ENCODE data around the gene SLC25A43.

DNA sequence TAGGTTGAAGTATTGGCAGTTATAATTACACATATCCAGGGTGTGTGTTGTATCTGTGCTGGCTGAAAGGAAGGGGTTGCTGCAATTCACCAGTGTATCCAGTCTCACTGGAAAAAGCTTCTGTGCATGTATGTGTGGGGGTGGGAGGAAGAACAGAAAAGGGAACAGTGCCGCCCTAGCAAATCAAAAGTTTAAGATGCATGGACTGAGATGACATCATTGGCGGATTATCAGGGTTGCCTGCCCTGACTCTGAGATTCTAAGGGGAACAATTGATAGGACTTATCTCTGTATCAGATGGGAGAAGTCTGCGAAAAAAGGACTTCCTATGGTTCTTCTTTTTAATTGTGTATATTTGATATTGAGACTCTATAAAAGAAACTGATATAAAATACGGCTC lies 3.5 kb downstream of the SLC25A43 start:
- TF ChIP-seq GABPA (IDR thresholded peaks at IDR 0.05; ENCODE audit: low read depth) (no peak), POLR2AphosphoS5 (IDR thresholded peaks at IDR 0.05; ENCODE audit: low read depth) (no peak)
- TF ChIP-seq, protein P1, sequence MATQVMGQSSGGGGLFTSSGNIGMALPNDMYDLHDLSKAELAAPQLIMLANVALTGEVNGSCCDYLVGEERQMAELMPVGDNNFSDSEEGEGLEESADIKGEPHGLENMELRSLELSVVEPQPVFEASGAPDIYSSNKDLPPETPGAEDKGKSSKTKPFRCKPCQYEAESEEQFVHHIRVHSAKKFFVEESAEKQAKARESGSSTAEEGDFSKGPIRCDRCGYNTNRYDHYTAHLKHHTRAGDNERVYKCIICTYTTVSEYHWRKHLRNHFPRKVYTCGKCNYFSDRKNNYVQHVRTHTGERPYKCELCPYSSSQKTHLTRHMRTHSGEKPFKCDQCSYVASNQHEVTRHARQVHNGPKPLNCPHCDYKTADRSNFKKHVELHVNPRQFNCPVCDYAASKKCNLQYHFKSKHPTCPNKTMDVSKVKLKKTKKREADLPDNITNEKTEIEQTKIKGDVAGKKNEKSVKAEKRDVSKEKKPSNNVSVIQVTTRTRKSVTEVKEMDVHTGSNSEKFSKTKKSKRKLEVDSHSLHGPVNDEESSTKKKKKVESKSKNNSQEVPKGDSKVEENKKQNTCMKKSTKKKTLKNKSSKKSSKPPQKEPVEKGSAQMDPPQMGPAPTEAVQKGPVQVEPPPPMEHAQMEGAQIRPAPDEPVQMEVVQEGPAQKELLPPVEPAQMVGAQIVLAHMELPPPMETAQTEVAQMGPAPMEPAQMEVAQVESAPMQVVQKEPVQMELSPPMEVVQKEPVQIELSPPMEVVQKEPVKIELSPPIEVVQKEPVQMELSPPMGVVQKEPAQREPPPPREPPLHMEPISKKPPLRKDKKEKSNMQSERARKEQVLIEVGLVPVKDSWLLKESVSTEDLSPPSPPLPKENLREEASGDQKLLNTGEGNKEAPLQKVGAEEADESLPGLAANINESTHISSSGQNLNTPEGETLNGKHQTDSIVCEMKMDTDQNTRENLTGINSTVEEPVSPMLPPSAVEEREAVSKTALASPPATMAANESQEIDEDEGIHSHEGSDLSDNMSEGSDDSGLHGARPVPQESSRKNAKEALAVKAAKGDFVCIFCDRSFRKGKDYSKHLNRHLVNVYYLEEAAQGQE (IDR thresholded peaks at IDR 0.05; ENCODE audit: insufficient replicate concordance, low read depth) = no peak
- TF ChIP-seq, protein P2, sequence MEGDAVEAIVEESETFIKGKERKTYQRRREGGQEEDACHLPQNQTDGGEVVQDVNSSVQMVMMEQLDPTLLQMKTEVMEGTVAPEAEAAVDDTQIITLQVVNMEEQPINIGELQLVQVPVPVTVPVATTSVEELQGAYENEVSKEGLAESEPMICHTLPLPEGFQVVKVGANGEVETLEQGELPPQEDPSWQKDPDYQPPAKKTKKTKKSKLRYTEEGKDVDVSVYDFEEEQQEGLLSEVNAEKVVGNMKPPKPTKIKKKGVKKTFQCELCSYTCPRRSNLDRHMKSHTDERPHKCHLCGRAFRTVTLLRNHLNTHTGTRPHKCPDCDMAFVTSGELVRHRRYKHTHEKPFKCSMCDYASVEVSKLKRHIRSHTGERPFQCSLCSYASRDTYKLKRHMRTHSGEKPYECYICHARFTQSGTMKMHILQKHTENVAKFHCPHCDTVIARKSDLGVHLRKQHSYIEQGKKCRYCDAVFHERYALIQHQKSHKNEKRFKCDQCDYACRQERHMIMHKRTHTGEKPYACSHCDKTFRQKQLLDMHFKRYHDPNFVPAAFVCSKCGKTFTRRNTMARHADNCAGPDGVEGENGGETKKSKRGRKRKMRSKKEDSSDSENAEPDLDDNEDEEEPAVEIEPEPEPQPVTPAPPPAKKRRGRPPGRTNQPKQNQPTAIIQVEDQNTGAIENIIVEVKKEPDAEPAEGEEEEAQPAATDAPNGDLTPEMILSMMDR (IDR thresholded peaks at IDR 0.05; ENCODE audit: insufficient read depth, low read length) = no peak
